Measurements from ENCODE around the gene KLF14.
A peak's percentile ranks its signal among the peaks of the same experiment; 100 is the strongest.
"Not testable (repeated sequence)": the region's sequence is repeated elsewhere in the genome, so short reads cannot be mapped to it uniquely, and the experiment has no call there.

Gene KLF14

DNA sequence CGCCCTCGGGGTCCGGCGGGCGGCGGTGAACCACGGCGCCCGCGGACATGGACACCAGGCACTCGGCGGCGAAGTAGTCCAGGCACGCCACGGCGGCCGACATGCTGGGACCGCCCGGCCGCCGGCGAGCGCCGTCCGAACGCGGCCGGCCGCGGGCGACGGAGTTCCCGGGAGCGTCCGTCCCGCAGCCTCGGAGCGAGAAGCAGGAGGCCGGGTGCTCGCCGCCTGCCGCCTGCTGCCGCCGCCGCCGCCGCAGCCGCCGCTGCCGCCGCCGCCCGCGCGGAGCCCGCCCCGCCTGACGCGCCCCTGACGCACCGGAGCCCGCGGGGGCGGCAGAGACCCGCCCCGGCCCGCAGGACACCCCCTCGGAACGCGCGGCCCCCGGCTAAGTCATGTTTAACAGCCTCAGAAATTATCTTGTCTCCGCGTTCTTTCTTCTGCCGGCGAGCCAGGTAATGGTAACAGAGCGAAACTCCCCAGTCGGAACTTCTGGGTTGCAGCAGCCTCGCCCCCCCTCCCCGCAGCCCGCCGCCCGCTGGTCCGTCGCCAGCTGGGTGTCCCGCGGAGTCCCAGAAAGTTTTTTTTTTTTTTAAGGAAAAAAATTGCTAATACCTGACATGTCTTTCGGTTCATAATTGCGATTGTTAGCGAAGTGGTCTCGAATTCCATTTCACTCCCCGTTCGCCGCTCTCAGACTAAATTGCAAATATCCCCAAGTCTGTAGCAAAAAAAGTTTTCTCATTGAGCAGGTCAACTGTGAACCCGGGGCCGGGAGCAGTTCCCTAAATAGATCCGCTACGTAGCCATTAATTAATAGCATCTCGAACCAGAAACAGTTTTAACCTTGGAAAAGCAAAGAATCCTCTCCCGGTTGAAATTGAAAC, at the start of gene KLF14:
TSS of gene KLF14 (minus strand) at position 277 of the 884 bp plus-strand sequence. CDS start at position 103, 174 bp downstream.
- DNase-seq (ENCODE audit: low spot score): no peak

DNA sequence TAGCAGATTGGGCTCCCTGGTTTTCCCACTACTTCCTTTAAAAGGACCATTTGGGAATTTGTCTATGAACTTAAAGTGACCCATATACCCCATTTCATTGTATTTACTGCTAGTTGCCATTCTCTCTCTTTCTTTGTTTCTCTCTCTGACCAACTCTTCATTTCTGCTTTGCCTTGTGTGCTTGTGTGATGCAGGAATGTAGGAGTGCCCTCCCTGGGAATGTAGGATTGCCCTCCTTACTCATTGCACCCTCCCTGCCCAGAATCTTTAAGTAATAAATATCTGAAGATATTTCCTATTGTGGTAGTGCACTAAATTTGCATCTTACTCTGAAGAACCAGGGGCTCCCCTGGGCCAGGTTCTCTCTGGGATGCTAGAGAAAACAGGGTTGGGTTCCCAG, 47.3 kb upstream of the KLF14 start:
- DNase-seq (ENCODE audit: low spot score): no peak

DNA sequence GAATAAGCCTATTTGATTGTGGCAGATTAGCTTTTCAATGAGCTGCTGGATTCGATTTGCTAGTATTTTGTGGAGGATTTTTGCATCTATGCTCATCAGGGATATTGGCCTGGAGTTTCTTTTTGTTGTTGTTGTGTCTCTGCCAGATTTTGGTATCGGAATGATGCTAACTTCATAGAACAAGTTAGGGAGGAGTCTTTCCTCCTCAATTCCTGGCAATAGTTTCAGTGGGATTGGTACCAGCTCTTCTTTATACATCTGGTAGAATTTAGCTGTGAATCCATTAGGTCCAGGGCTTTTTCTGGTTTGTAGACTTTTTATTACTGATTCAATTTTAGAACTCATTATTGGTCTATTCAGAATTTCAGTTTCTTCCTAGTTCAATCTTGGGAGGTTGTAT, 43.4 kb upstream of the KLF14 start:
- DNase-seq (ENCODE audit: low spot score): no peak

DNA sequence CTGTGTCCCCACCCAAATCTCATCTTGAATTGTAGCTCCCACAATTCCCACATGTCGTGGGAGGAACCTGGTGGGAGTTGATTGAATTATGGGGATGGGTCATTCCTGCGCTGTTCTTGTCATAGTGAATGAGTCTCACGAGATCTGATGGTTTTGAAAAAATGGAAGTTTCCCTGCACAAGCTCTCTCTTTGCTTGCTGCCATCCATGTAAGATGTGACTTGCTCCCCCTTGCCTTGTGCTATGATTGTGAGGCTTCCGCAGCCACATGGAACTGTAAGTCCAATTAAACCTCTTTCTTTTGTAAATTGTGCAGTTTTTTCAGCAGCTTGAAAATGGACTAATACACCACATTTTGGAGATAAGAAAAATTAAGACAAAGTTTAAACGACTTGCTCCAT, 38.4 kb upstream of the KLF14 start:
- not testable (repeated sequence) for DNase-seq (ENCODE audit: low spot score)

DNA sequence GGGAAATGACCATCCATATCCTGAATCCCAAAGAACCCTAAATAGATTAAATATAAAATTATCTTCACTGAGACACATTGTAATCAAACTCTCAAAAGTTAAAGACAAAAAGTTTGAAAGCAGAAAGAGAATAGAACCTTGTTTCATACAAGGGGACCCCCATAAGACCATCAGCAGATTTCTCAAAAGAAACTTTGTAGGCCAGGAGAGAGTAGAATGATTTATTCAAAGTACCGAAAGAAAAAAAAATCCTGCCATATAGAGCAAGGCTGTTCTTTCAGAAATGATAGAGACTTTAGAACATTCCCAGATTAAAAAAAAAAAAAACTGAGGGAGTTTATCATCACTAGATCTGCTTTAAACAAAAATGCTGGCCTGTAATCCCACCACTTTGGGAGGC, 34.8 kb upstream of the KLF14 start:
- DNase-seq (ENCODE audit: low spot score): no peak

DNA sequence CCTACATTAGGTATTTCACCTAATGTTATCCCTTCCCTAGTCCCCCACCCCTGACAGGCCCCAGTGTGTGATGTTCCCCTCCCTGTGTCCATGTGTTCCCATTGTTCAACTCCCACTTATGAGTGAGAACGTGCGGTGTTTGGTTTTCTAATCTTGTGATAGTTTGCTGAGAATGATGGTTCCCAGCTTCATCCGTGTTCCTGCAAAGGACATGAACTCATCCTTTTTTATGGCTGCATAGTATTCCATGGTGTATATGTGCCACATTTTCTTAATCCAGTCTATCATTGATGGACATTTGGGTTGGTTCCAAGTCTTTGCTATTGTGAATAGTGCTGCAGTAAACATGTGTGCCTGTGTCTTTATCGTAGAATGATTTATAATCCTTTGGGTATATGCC, 30.6 kb upstream of the KLF14 start:
- DNase-seq (ENCODE audit: low spot score): not testable (repeated sequence)

DNA sequence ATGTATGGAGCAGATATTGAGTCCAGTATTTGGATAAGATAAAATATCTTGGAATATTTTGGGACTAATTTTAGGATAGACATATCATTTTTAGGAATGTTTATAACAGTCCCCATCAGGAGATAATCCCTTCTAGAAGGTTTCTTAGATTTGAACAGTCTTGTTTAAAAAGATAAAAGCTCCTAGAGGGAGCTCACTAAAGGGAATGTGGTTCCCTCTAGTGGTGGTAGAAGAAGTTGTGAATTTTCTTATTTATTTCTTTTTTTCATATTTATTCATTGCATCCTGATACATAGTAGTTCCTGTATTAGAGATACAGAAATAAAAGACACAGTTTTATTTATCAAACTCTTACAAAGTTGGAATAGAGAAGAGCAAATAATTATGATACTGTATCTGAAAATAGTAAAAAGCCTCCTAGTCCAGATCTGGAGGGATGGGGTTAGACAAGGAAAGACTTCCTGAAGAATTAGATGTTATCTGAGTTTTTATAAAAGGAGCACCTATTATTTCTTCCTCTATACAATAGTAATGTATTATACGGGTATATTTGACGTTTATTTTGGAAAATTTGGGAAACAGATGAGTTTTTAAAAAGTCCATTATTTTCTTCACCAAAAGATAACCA, 24.5 kb upstream of the KLF14 start:
- peak; percentile 37 for DNase-seq (ENCODE audit: low spot score)

DNA sequence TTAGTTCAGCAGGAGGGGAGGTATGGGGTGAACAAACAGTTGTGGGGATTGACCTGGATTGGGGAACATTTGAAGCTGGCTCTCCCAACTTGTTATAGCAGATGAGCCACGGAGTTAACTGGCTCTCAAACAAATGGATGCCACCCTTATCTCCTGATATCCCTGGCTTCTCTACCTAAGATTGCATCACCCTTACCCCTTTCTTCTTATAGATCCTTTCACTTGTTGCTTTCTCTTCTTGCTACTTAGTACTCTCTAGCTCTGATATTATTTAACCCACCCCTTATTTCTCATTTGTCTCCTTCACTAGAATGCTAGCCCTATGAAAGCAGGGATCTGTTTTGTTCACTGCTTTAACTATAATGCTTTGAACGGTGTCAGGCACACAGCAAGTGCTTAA, 22.3 kb upstream of the KLF14 start:
- DNase-seq (ENCODE audit: low spot score): no peak

DNA sequence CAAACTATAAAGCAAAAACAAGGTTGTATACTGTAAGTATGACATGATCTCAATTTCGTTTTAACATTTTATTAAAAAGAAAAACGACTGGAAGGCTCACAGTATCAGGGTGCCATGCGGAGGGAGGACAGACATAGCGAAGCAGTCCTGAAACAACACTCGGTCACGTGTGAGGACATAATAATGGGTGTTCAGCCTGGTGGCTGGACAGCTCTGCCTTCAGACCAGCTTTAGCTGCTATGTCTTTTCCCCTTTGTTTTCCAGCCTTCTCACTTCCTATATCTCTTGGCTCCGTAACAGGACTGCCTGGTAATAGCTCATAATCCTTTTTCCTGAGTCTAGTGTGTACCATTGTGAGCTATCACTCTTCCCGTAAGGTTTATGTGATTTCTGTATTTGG, 18.4 kb upstream of the KLF14 start:
- DNase-seq (ENCODE audit: low spot score): no peak

DNA sequence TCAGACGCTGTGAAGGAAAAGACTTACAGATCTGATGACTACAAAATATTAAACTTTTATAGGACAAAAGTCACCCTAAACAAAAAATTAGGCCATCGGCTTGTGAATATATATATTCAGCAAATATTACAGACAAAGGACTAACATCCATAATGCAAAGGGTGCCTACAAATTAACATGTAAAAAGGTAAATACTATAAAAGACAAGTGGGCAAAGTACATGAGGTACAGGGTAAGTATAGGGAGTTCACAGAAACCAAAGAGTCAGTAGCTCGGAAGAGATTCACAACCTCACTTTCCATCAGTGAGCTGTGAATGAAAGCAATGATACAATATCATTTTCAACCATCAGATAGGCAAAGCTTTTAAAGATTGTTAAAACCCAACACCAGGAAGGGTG, 16.7 kb upstream of the KLF14 start:
- DNase-seq (ENCODE audit: low spot score): no peak

DNA sequence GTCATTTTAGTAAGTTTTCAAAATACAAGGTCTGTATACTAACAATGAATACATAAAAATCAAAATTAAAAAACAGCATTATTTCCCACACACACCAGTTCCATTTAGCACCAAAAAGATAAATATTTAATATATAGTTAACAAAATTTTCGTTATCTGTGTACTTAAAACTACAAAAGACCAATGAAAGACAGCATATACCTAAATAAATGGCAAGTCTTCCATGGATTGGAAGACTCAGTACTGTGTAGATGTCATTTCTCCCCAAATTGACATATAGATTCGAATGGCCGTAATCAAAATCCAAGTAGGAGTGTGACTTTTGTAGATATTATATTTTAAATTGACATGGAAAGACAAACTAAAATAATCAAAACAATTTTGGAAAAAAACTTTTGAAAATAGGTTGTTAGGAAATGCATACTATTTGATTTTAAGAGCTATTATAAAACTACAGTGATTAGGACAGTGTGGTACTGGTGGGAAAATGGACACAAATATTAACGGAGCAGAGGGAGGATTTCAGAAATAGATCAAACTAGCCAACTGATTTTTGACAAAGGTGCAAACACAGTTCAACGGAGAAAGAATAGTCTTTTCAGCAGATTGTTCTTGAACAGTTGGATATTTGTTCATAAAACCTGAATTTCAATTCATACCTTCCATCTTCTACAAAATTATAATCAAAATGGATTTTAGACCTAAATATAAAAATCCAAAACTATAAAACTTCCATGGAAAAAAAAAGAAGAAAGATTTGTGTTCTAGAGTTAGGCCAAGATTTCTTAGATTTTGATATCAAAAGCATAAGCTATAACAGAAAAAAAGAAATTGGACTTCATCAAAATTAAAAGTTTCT, 14.8 kb upstream of the KLF14 start:
- no peak for DNase-seq (ENCODE audit: low spot score)

DNA sequence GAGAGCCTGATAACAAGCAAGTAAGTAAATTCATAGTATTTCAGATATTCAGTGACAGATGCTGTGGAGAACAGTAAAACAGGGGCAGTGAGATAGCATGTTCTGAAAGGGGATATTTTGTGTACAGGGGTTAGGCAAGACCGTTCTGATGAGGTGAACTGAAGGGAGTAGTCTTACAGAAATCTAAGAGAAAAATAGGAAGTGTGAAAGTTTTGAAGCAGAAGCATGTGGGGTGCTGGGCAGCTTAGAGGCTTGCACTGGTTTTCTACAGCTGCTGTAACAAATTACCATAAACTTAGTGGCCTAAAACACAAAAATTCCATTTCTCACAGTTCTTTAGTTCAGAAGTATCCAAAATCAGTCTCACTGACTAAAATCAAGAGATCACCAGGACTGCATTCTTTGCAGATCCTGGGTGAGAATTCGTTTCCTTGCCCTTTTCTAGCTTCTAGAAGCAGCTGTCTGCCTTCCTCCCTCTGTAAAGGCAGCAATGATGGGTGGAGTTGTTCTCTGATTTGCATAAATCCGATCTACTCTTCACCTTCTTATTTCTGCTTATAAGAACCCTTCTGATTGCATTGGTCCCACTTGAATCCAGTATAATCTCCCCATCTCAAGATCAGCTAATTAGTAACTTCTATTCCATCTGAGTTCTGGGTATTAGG, 7.5 kb upstream of the KLF14 start:
- no peak for DNase-seq (ENCODE audit: low spot score)

DNA sequence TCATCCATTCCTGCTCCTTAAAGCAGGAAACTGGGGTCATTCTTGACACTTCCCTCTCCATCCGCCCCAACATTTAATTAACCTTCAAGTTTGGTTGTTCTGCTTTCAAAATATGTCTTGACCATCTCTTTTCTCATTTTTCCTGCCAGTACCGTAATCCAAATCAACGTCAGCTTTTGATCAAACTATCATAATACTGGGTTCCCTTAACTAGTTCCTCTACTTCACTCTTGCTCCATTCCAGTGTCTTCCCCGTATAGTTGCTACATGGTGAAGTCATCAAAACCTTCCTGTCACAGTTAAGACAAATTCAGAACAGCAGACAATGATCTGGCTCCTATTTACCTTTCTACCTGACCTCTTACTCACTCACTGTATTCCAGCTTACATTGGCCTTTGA, 6.6 kb upstream of the KLF14 start:
- DNase-seq (ENCODE audit: low spot score): no peak

DNA sequence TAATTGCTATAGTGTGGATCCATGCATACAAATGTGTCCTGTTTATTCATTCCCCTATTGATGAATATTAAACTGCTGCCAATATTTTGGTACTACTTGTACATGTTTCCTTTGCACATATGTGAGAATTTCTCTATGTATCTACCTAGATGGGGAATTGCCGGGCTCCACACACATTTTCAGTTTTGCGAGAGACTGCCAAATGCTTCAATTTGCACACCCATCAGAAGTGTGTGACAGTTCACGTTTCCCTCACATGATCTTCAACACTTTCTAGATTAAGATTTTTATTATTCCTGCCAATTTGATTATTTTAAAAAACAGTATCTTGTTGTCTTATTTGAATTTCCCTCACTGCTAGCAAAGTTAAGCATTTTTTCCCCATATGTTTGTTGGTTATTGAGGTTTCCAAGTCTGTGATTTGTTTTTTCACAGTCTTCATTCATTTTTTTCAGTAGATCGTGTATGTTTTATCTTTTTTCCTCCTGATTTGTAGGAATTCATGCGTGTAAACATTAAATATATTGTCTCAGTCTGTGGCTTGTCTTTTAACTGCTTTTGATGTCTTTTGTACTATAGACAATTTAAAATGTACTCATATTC, 2.4 kb upstream of the KLF14 start:
- no peak for DNase-seq (ENCODE audit: low spot score)

DNA sequence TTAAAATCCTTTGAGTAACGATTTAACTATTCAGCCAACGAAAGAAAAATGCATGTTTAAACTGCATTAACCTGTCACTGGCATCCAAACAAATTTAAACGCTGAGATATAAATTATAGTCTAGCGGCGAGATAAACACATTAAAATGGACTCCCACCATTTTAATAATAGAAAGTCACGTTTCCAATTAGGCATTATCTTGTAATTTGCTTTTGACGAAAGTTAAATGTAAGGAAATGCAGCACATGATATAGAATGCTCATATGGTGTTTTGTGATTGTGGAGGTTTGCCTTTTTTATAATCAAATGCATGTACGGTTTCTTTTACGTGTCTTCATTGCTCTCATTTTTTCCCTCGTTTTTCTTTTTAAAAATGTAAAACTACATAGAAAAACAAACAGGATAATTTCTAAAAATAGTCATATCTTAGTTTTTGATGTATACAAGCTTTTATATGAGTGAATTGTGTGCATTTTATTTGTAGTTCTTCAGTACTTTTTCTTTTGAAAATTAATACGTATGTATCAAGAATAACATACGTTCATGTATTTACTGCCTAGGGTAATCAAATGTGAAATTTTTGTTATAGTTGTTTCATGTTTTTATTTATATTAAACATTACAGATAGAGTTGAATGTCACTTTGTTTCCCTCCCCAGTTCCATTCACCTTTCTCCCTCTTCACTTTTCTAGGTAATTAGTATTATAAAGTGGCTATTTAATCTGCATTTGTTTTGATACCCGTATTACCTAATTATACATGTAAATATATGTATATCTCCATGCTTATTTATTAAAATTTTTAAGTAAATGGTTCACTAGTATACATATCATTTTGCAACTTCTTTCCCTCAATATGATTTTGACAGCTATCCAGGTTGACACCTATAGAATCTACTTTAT, 1.1 kb upstream of the KLF14 start:
- no peak for DNase-seq (ENCODE audit: low spot score)

DNA sequence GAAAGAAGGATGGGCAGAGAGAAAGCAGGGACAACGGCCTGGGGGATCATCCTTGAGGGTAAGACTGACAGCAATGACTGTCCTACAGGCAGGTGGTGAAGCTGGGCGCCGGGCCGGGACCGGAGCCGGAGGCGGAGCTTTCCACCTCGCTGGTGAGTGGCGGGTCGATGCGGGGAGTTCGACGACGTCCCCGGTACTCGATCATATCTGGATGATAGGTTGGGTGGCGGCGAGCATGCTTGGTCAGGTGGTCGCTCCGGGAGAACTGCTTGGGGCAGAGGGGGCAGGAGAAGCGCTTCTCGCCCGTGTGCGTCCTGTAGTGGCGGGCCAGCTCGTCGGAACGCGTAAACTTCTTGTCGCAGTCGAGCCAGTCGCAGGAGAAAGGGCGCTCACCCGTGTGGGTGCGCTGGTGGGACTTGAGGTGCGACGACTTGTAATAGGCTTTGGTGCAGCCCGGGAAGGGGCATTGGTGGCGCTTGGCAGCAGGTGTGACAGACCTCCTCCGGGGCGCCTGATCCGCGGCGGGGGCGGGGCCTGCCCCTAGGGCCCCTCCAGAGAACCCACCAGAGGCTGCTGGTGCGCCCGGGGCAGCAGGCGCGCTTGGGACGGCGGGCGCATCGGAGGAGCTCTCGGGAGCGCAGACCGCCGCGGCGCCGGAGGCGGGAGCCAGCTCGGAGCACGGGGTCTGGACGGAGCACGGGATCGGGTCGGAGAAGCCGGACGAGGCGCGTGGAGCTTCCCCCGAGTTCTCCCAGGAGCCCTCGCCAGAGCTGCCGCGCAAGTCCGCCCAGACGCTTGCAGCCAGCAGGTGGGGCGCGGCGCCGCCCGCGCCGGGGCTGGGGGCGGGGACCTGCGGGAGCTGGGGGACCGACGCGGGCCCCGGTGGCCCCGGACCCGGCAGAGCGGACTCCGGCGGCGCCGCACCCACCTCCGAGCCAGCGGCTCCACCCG, 752 bp downstream of the KLF14 start:
- no peak for DNase-seq (ENCODE audit: low spot score)

DNA sequence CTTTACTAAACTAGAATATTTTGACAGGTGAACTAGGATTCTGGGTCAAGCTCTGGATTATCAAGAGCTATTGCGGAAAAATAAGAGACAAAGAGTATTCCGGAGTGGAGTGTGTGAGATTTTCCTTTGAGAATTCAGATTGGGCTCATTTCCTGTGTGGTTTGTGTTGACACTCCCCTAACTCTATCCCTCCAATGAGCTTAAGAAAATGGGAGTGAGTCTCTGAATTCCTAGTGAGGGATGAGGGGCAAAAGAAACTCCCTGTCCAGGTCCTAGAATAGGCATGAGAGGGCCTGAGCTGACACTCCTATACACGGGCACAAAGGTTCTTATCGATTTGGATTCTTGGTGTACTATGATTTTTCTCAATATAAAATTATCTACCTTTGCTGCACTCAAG, 10.2 kb downstream of the KLF14 start:
- DNase-seq (ENCODE audit: low spot score): no peak

DNA sequence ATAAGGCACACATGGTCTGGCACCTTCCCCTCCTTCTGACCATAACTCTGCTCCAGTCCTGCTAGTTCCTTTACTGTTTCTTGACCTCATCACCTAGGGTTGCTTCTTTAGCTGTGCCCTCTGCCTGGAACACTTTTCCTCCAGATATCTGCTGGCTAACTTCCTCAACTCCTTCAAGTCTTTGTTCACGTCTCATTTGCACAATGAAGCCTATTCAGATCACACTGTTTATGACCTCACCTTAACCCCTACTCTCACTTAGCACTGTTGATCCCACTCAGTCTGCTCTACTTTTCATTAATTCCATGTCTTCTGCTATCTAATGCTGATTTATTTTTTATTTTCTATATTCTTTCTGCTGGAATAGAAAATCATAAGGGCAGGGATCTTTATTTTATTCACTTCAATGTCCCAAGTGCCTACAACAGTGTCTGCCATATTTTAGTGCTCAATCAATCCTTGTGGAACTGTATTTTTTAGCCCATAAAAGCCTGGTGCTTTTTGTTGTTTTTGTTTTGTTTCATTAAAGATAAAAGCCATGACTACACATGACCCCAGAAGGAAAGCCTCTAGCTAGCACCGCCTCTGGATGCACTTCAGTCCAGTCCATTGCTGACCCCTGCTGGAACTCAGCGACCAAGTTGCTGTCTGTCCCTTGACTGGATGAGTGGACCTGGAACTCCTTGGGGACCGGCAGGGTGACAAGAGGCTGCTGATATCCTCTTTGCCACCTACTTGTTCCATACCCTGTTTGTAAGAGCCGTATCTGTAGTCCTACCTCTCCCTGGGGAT, 12.3 kb downstream of the KLF14 start:
- DNase-seq (ENCODE audit: low spot score): no peak

DNA sequence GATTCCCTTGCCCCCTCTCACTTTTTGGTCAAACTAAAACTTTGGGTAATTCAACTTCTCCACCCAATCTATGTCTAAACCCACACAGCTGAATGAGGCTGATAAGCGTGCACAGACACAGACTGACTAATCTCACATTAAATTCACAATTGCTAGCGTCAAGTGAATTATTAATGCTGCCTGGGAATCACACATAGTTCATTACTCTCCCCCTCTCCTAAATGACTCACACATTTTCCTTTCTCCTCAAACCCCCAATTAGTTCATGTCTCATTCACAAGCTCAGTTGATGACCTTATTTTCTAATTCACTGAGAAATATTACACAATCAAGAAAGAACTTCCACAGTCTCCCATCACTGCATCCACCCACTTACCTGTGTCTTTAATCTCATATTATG, 14.5 kb downstream of the KLF14 start:
- DNase-seq (ENCODE audit: low spot score): no peak

Measured in CD4-positive, alpha-beta T cell treated with Interleukin-15 for 4 hours (primary cell).